Activated CD8-positive, alpha-beta memory T cell treated with anti-CD3 and anti-CD28 coated beads for 48 hours (primary cell): Measurements from ENCODE around the gene CCDC154.

Source experiments
- DNase-seq, 3 experiments: peaks; one replicate each; pipeline ENCODE4 v3.0.0-alpha.2; 2020; ENCODE audit warnings: low read depth in 2 of 3, low spot score in 2 of 3

Gene CCDC154

DNA sequence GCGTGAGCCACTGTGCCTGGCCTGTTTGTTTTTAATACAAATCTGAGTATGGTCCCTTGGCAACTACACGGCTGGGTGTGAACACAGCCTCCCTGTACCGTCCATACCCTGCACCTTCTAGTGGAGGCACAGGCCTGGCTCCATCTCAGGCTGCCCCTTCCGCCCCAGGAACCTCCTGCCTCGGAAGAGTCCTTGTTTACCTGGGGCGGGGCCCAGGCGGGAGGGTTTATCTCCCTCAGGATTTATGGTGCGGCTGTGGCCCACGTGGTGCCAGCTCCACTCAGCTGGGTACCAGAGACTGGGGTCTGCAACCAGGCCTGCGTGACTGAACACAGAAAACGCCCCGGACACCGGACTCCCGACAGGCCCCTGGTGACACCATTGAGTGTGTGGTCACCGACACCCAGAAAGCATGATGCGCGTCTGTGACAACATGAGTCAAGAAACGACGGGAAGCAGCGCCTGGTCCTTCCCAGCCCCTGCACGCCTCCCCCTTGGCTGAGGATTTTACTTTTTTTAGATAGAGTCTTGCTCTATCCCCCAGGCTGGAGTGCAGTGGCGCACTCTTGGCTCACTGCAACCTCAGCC is 48.8 kb downstream of the CCDC154 start:
- DNase-seq: no peak

DNA sequence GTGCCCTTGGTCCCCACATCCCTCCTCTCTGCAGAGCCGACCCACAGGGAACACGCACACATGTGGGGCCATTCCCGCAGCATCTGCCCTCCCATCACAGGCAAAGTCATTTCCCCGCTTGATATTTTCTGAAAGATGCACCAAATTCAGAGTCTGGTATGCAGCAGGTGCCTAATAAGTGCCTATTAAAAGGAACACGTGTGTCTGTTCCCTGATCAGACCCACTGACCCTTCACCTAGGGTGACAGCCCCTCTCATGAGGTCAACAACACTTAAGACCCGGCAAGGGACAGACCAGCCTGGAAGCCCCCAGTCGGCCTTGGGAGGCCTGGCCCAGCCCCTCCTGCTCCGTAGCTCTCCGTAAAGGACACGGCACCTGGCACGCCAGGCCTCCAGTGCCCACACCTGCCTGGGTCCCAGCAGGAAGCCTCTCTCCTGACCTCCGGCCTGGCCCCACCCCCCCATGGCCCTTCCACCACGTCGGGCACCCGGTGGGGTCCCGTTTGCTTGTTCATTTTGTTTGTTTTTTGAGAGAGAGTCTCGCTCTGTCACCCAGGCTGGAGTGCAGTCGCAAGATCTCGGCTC is 49.9 kb downstream of the CCDC154 start:
- DNase-seq: no peak

DNA sequence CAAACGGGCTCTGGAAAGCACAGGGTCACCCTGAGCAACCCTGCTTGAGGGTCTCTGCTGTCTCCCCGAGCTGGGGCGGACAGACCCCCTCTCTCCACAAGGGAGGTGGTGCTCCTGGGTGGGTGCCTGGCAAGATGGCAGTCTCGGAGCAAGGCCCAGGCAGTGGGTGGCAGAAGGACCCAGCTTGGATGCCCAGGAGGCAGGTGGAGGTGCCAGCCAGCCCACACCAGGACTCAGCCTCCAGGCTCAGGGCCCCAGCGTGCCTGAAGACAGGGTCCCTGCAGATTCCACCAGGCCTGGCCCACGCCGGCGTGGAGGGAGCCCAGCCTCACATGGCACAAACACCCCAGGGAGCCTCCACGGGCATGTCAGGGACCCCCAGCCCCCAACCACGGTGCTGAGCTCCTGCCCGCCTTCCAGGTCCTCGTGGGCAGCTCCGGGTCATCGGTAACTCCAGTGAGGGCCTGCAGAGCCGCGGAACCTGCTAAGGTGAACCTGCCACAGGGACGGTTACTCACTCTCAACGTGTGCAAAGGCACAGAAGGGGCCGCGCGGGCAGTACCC is 50.7 kb downstream of the CCDC154 start:
- DNase-seq: no peak

DNA sequence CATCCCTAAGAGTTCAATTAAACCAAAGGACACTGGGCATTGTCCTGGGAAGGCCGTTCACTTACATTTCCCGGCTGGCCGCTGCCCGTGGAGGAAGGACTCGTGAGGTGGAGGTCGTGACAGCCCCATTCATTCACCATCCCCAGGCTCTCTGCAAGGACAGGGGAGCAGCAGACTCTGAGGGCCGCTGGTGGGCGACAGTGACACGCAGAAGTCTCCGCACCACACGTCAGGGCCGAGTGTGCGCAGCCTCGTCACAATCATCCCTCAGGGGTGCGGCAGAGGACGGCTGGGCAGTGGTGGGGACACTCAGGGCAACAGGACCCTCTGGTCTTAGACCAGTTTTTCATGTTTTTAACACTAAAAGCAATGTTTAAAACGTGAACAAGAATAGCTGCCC is 51.5 kb downstream of the CCDC154 start:
- DNase-seq: no peak

DNA sequence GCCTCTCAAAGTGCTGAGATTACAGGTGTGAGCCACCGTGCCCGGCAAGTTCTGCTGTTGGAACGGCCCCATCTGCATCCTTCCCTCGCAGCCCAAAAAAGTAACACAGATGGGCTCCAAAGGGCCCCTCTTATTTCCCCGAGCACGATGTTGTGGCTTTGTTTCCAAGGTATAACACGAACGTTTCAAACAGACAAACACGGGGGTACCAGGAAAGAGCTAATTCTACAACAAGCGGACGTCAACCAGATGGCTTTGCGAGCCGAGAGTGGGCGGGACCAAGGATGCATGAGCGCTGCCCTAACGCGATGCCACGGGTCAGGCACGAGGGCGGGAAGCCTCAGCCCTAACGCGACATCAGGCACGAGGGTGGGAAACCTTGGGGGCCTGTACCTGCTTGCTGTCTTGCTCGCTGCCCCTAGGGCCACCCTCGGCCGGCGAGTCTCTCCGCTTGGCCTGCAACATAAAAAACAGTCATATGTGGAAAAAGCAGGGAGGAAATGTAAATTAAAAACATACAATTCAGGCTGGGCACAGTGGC is 54.0 kb downstream of the CCDC154 start:
- no peak for DNase-seq

DNA sequence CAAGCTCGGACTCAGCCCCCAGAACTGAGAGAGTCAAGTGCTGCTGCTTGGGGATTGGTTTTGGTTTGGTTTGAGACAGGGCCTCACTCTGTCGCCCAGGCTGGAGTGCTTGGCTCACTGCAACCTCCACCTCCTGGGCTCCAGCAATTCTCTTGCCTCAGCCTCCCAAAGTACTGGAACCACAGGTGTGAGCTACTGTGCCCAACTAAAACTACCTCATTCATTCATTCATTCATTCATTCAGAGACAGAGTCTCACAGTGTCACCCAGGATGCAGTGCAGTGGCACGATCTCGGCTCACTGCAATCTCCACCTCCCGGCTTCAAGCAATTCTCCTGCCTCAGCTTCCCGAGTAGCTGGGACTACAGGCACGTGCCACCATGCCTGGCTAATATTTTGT is 54.6 kb downstream of the CCDC154 start:
- no peak for DNase-seq

DNA sequence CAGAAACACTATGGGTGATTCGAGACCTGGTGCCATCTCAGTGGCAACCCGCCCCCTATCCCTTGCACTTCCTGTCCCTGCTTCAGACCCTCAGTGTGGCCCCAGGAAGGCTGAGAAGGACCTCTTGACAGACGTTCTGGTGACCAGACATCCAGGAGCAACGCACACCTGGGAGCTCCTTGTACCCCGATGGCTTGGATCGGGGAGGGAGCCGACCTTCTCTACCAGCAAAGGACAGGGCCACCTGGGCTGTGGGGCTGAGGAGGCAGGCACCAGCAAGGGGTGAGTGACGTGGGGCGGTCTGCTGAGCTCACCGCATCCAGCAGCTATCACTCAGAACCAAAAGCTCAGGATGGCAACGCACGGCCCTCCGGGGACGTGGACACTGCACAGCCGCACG is 57.0 kb downstream of the CCDC154 start:
- no peak for DNase-seq

DNA sequence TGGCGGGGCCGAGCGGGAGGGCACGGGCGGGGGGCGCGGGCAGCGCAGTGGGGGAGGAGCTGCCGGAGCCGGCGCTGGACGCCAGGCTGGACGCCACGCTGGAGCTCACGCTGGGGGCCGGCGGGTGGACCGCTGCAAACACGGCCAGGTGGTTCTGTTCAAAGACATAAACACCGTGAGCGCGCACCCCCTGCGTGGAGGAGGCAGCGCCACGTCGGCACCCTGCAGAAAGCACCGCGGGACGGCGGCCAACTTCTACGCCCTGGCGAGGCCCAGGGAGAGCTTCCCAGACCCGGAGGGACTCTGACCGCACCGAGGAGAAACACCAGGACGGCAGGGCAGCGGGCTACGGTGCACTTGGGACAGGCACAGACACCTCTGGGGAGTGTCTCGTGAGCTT is 59.1 kb downstream of the CCDC154 start:
- DNase-seq: no peak
